Psoas muscle (tissue), 8 donors: ENCODE measurements around the gene UBAP1L. TPM values are rescaled to one million over a fixed set of nuclear protein-coding genes. Genes with fewer than 3 reads are reported as not detected.
A peak's percentile ranks its signal among the peaks of the same experiment; 100 is the strongest.
"Not testable (repeated sequence)": the region's sequence is repeated elsewhere in the genome, so short reads cannot be mapped to it uniquely, and the experiment has no call there.

Source experiments
- ATAC-seq, 4 donors: fragments of 200-7000 bp; cut with Tn5 transposase; one replicate each; pipeline ENCODE4 v1.9.1; 2020; ENCODE audit warnings: moderate library complexity in 3 of 4, mild to moderate bottlenecking in 2 of 4
- DNase-seq, 2 donors: peaks; one replicate each; pipeline ENCODE4 v3.0.0-alpha.2; 2020
- H3K27ac ChIP-seq: fragments of 200-600 bp; one replicate; pipeline ENCODE4 v1.8.0; 2022
- H3K27me3 ChIP-seq, 3 donors: fragments of 200-600 bp in 1 of 3; one replicate each; pipeline versions ENCODE4 v1.6.1 to v1.8.0; 2013 to 2022; ENCODE audit warnings: low read length in 2 of 3, mild to moderate bottlenecking in 2 of 3, moderate library complexity in 1 of 3; ENCODE audit not compliant: insufficient read depth in 3 of 3
- H3K36me3 ChIP-seq, 2 donors: fragments of 200-600 bp in 1 of 2; one replicate each; pipeline versions ENCODE4 v1.6.1 to v1.8.0; 2013 to 2022; ENCODE audit warnings: low read depth in 1 of 2, mild to moderate bottlenecking in 1 of 2, moderate library complexity in 1 of 2; ENCODE audit not compliant: insufficient read depth in 1 of 2
- H3K4me1 ChIP-seq: fragments of 200-600 bp; one replicate; pipeline ENCODE4 v1.8.0; 2022
- H3K4me3 ChIP-seq: fragments of 200-600 bp; one replicate; pipeline ENCODE4 v1.8.0; 2022; ENCODE audit warnings: mild to moderate bottlenecking
- H3K9me3 ChIP-seq: fragments of 200-600 bp; one replicate; pipeline ENCODE4 v1.8.0; 2022
- CTCF ChIP-seq: fragments of 200-600 bp; IDR thresholded peaks from one replicate; pipeline ENCODE4 v1.8.0; 2022; ENCODE audit warnings: antibody characterized with exemption
- WGBS, 3 donors: extraction: QIAGEN DNeasy Blood & Tissue Kit; methylation state at CpG; one replicate each; pipeline versions ENCODE4 v1.1.6 to v1.1.7; 2013; 5-methylcytosine and 5-hydroxymethylcytosine counted together
- intact Hi-C, 2 donors: fragments of 100-400 bp; cut with DNase I; formaldehyde crosslinking; loops; one replicate each; pipeline versions ENCODE4 v1.11.0 to v1.14.2; 2022
- polyA plus RNA-seq, 3 donors: library from polyadenylated mRNA; stranded (reverse); fragments of 200-250 nt; gene quantifications; one replicate each; pipeline ENCODE4 v1.2.3, GENCODE V29; 2013
- total RNA-seq, 4 donors: library from RNA; stranded (reverse); fragmentation: NEBNext Ultra II Directional in 2 of 4; extraction: Animal tissue kit (Norgen Biotek cat#: 25700) in 2 of 4; gene quantifications; one replicate each; pipeline versions ENCODE4 v1.2.1 to v1.2.4, GENCODE V29; 2021 to 2023
- donor health status: healthy with polysubstance abuse.
- donor health status: DM: no; HTN: no; CAD: no; lungs with moderate emphysema.
- donor health status: Bipolar disorder and iron deficiency.
- donor health status: healthy.
- donor health status: DM: yes; HTN: yes; CAD: no.
- donor health status: DM: no; HTN: no; CAD: no.
- donor health status: DM: no; HTN: no; CAD: no.
- donor health status: DM: yes; HTN: yes; CAD: no.

Gene UBAP1L
- total and polyA plus RNA-seq, 7 donors = 0.79 to 2.8 (median 1.1) TPM

GRCh38 chr15:65049418-65049840 is 65.6 kb downstream of the UBAP1L start:
- WGBS, 3 donors = 1 to 3% (median 2%) methylated on average over 18 to 19 of the region's 19 CpGs
- Histone ChIP-seq H3K4me3 (peak overlapping the region; percentile 58), H3K9me3 (no peaks in the 10 kb centered on the region), H3K27ac (no peak overlapping the region), H3K4me1 (peaks cover 12% of the 10 kb centered on the region), H3K36me3 (peaks cover 0 to 7% of the 10 kb centered on the region in 2 donors), H3K27me3 (no peaks in the 10 kb centered on the region)
- ATAC-seq (peak; percentile 90 to 97 (median 95)), DNase-seq (peak; percentile 86 to 94)
- no peak for TF ChIP-seq CTCF
- intact Hi-C loops = no loop called here

- intact Hi-C loops = no loop called here
- no peaks in the 10 kb centered on the region for H3K27me3 ChIP-seq
- peaks cover 0 to 7% of the 10 kb centered on the region in 2 donors for H3K36me3 ChIP-seq
- no peak for TF ChIP-seq CTCF
- no peak overlapping the region for H3K4me3 ChIP-seq
- 67 to 79% (median 67%) methylated on average over 2 of the region's 2 CpGs for WGBS, 3 donors
- no peak for DNase-seq
- H3K9me3 ChIP-seq = no peaks in the 10 kb centered on the region
- peaks cover 17% of the 10 kb centered on the region for H3K4me1 ChIP-seq
- ATAC-seq = no peak
- H3K27ac ChIP-seq = no peak overlapping the region
These were observed 66.8 kb downstream of the UBAP1L start for GRCh38 chr15:65048241-65048640.

- no peaks in the 10 kb centered on the region for H3K36me3 ChIP-seq
- peaks cover 17% of the 10 kb centered on the region for H3K4me1 ChIP-seq
- no peak for DNase-seq
- WGBS, 3 donors = 52 to 64% (median 58%) methylated on average over 7 of the region's 7 CpGs
- H3K27ac ChIP-seq = peak within 1 kb of the TSS; percentile 2
- intact Hi-C loops = no loop called here
- H3K27me3 ChIP-seq = no peaks in the 10 kb centered on the region
- H3K4me3 ChIP-seq = no peak within 1 kb of the TSS
- no peak for TF ChIP-seq CTCF
- no peaks in the 10 kb centered on the region for H3K9me3 ChIP-seq
- peak in 2 of 4 donors; percentile 40 to 71 for ATAC-seq
These were observed 70.1 kb downstream of the UBAP1L start, which contains the start of gene SLC51B for GRCh38 chr15:65044724-65045481. TSS of gene SLC51B (plus strand) at chr15:65045387. CDS start at chr15:65050005, 4,618 bp downstream.

GRCh38 chr15:65044218-65044617 is 70.8 kb downstream of the UBAP1L start:
- H3K9me3 ChIP-seq, H3K27ac ChIP-seq, DNase-seq, intact Hi-C loops, H3K27me3 ChIP-seq, H3K4me3 ChIP-seq, H3K36me3 ChIP-seq: not testable (repeated sequence)
- ATAC-seq = peak; percentile 19 to 61 (median 50)
- WGBS, 3 donors = 45 to 67% (median 46%) methylated on average over 5 of the region's 5 CpGs
- H3K4me1 ChIP-seq = peaks cover 14% of the 10 kb centered on the region

- no peak overlapping the region for H3K4me3 ChIP-seq
- H3K27me3 ChIP-seq = no peaks in the 10 kb centered on the region
- DNase-seq (no peak), ATAC-seq (no peak)
- H3K4me1 ChIP-seq = peaks cover 14% of the 10 kb centered on the region
- H3K9me3 ChIP-seq = no peaks in the 10 kb centered on the region
- TF ChIP-seq CTCF = no peak
- 48 to 57% (median 52%) methylated on average over 4 of the region's 4 CpGs for WGBS, 3 donors
- intact Hi-C loops = no loop called here
- H3K27ac ChIP-seq = no peak overlapping the region
- H3K36me3 ChIP-seq = no peaks in the 10 kb centered on the region
These were observed 72.1 kb downstream of the UBAP1L start for GRCh38 chr15:65042776-65043327.

Other genes starting within 250 kb of the UBAP1L start
- gene ANKDD1A, start 203.3 kb downstream of the UBAP1L start, total RNA-seq = 1 to 10 TPM in 1 of 4 donors, under 1 TPM in 3; 0.46 to 1.2 (median 0.92) TPM
- gene ANKDD1A, start 203.3 kb downstream of the UBAP1L start, polyA plus RNA-seq = under 1 TPM; 0.18 to 0.30 (median 0.20) TPM
- gene SPG21, start 125.3 kb downstream of the UBAP1L start, total RNA-seq = 10 to 100 TPM; 38.6 to 66.9 (median 52.1) TPM
- gene SPG21, start 125.3 kb downstream of the UBAP1L start, polyA plus RNA-seq = 100 to 1,000 TPM in 1 of 3 donors, 10 to 100 TPM in 2; 58.4 to 106 (median 58.4) TPM
- gene MTFMT, start 85.6 kb downstream of the UBAP1L start, total RNA-seq = 10 to 100 TPM in 3 of 4 donors, 1 to 10 TPM in 1; 9.5 to 18.1 (median 14.8) TPM
- 10 to 100 TPM in 2 of 3 donors, 1 to 10 TPM in 1; 9.4 to 14.4 (median 10.0) TPM for gene MTFMT, start 85.6 kb downstream of the UBAP1L start, polyA plus RNA-seq
- not detected for gene SLC51B, start 69.8 kb downstream of the UBAP1L start, total RNA-seq
- gene SLC51B, start 69.8 kb downstream of the UBAP1L start, polyA plus RNA-seq = under 1 TPM in 2 of 3 donors, not detected in 1; 0.04 to 0.07 TPM
- gene RASL12, start 47.2 kb downstream of the UBAP1L start, total RNA-seq = 1 to 10 TPM; 2.5 to 6.3 (median 3.2) TPM
- gene RASL12, start 47.2 kb downstream of the UBAP1L start, polyA plus RNA-seq = 1 to 10 TPM; 2.6 to 3.0 (median 3.0) TPM
- gene KBTBD13, start 38.5 kb downstream of the UBAP1L start, total RNA-seq = 1 to 10 TPM; 1.3 to 5.7 (median 3.4) TPM
- gene KBTBD13, start 38.5 kb downstream of the UBAP1L start, polyA plus RNA-seq = 1 to 10 TPM in 2 of 3 donors, under 1 TPM in 1; 0.12 to 5.7 (median 1.2) TPM
- gene PDCD7, start 18.6 kb upstream of the UBAP1L start, total RNA-seq = 10 to 100 TPM; 12.3 to 22.4 (median 15.7) TPM
- gene PDCD7, start 18.6 kb upstream of the UBAP1L start, polyA plus RNA-seq = 10 to 100 TPM in 1 of 3 donors, 1 to 10 TPM in 2; 6.8 to 14.5 (median 9.9) TPM
- 10 to 100 TPM; 53.7 to 87.2 (median 73.8) TPM for gene CLPX, start 70.1 kb upstream of the UBAP1L start, total RNA-seq
- gene CLPX, start 70.1 kb upstream of the UBAP1L start, polyA plus RNA-seq = 10 to 100 TPM; 24.4 to 45.9 (median 25.5) TPM
- 10 to 100 TPM in 2 of 4 donors, 1 to 10 TPM in 2; 5.6 to 31.7 (median 12.7) TPM for gene CILP, start 96.3 kb upstream of the UBAP1L start, total RNA-seq
- 10 to 100 TPM in 1 of 3 donors, 1 to 10 TPM in 2; 3.9 to 13.0 (median 5.3) TPM for gene CILP, start 96.3 kb upstream of the UBAP1L start, polyA plus RNA-seq
- 1 to 10 TPM; 3.2 to 6.3 (median 4.5) TPM for gene PARP16, start 171.7 kb upstream of the UBAP1L start, total RNA-seq
- 1 to 10 TPM; 2.8 to 4.3 (median 3.3) TPM for gene PARP16, start 171.7 kb upstream of the UBAP1L start, polyA plus RNA-seq
- not detected for gene RNU5A-1, start 180.9 kb upstream of the UBAP1L start, total RNA-seq
- not detected for gene RNU5A-1, start 180.9 kb upstream of the UBAP1L start, polyA plus RNA-seq
- 10 to 100 TPM in 3 of 4 donors, not detected in 1; 12.8 to 34.0 (median 13.9) TPM for gene RNU5B-1, start 189.5 kb upstream of the UBAP1L start, total RNA-seq
- gene RNU5B-1, start 189.5 kb upstream of the UBAP1L start, polyA plus RNA-seq = not detected